D721Med (cell line): ENCODE data around the gene OGG1.
A peak's percentile ranks its signal among the peaks of the same experiment; 100 is the strongest.

Experiments
- DNase-seq: peaks from one replicate; pipeline ENCODE4 v3.0.0; 2011; ENCODE audit warnings: low spot score; ENCODE audit not compliant: insufficient read length
- FAIRE-seq: peaks from 2 replicates; lab custom pipeline; 2011; peaks lifted over from hg19 to GRCh38; lab: Jason Lieb, UNC
- TF ChIP-seq, protein P1 (sequence below): IDR thresholded peaks from 2 replicates; pipeline ENCODE4 v1.5.1; 2012; ENCODE audit warnings: mild to moderate bottlenecking, control low read depth; ENCODE audit not compliant: insufficient read depth; ENCODE audit errors: missing control alignments

OGG1 gene

GRCh38 chr3:9749645-9750555, at the start of gene OGG1:
Gene OGG1 (plus strand): TSS chr3:9749952. CDS start chr3:9750287, 335 bp downstream.
- FAIRE-seq: no peak

DNA sequence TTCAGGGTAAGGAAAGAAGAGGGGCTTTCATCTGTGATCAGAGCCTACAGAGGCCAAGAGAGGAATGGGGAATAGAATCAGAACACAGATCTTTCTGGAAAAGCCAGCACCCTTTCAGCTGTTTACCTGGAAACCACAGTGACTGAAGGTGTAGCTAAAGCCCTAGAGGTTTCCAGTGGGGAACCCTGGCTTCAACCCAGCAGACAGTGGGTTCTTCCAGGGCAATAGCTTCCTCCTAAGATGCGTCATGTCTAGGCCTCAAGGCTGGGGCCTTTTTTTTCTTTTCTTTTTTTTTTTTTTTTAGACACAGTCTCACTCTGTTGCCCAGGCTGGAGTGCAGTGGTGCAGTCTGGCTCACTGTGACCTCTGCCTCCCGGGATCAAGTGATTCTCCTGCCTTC, 49.2 kb upstream of the OGG1 start:
- DNase-seq (no peak), FAIRE-seq (no peak)
- TF ChIP-seq, protein P1, sequence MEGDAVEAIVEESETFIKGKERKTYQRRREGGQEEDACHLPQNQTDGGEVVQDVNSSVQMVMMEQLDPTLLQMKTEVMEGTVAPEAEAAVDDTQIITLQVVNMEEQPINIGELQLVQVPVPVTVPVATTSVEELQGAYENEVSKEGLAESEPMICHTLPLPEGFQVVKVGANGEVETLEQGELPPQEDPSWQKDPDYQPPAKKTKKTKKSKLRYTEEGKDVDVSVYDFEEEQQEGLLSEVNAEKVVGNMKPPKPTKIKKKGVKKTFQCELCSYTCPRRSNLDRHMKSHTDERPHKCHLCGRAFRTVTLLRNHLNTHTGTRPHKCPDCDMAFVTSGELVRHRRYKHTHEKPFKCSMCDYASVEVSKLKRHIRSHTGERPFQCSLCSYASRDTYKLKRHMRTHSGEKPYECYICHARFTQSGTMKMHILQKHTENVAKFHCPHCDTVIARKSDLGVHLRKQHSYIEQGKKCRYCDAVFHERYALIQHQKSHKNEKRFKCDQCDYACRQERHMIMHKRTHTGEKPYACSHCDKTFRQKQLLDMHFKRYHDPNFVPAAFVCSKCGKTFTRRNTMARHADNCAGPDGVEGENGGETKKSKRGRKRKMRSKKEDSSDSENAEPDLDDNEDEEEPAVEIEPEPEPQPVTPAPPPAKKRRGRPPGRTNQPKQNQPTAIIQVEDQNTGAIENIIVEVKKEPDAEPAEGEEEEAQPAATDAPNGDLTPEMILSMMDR: no peak

More at GRCh38 chr3:9749645-9750555, at the start of gene OGG1:
- DNase-seq: peak; percentile 99
- TF ChIP-seq, protein P1: no peak

DNA sequence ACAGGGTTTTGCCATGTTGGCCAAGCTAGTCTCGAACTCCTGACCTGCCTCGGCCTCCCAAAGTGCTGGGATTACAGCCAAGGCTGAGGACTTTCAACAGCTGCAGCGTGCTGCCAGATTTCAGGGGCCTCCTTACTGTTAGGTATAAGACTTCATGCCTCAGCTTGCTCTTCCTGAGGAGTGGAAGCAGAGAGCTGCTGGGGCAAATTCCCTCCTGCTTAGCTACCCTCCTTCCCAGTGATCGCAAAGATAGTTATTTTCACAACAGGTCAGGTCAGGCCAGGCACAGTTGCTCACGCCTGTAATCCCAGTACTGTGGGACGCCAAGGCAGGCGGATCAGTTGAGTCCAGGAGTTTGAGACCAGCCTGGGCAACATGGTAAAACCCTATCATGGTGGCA, 48.7 kb upstream of the OGG1 start:
- TF ChIP-seq, protein P1: no peak
- FAIRE-seq: no peak
- DNase-seq: no peak

- no peak for FAIRE-seq
- TF ChIP-seq, protein P1: no peak
- no peak for DNase-seq
These were observed 48.0 kb upstream of the OGG1 start for GRCh38 chr3:9701711-9702110.

- FAIRE-seq: no peak
- TF ChIP-seq, protein P1: no peak
- DNase-seq: no peak
These were observed 46.5 kb upstream of the OGG1 start for GRCh38 chr3:9703240-9703639.

- TF ChIP-seq, protein P1: no peak
- FAIRE-seq (no peak), DNase-seq (peak; percentile 53)
These were observed 45.9 kb upstream of the OGG1 start, which contains the start of gene CPNE9 for GRCh38 chr3:9703736-9704346. Gene CPNE9 (plus strand): TSS chr3:9703833. CDS start chr3:9703997, 164 bp downstream.
